ENCODE data around the gene SREK1. TPM values are rescaled to one million over a fixed set of nuclear protein-coding genes. Genes with fewer than 3 reads are reported as not detected.

SREK1 gene
- total RNA-seq, 2 donors from 2014 or later, result 118 to 134 TPM

- H3K4me3 ChIP-seq, result no peak overlapping the region
- no peaks in the 10 kb centered on the region for H3K27me3 ChIP-seq
- intact Hi-C loops (cut with DNase I), result no loop called here
- no peaks in the 10 kb centered on the region for H3K9me3 ChIP-seq
- WGBS, 2 donors, result 78 to 94% methylated on average over 1 of the region's 1 CpG
- TF ChIP-seq CTCF (IDR thresholded peaks at IDR 0.05), result no peak
- no peak for TF ChIP-seq POLR2A (IDR thresholded peaks at IDR 0.05)
- DNase-seq, result no peak
- H3K27ac ChIP-seq, result no peak overlapping the region
- ATAC-seq, result no peak
- H3K4me1 ChIP-seq, result no peaks in the 10 kb centered on the region
- H3K36me3 ChIP-seq (replicated peaks in 1 of 2; ENCODE audit: insufficient read depth in 1 of 2, low read depth in 2 of 2), result peaks cover 11 to 19% of the 10 kb centered on the region in 2 donors
Observed at GRCh38 chr5:66179297-66180051, 35.4 kb downstream of the SREK1 start.

GRCh38 chr5:66180282-66181155 lies 36.4 kb downstream of the SREK1 start:
- DNase-seq (no peak), ATAC-seq (no peak)
- H3K4me3 ChIP-seq, result no peak overlapping the region
- intact Hi-C loops (cut with DNase I), result no loop called here
- no peaks in the 10 kb centered on the region for H3K9me3 ChIP-seq
- peaks cover 11 to 19% of the 10 kb centered on the region in 2 donors for H3K36me3 ChIP-seq (replicated peaks in 1 of 2; ENCODE audit: insufficient read depth in 1 of 2, low read depth in 2 of 2)
- TF ChIP-seq CTCF (IDR thresholded peaks at IDR 0.05) (no peak), POLR2A (IDR thresholded peaks at IDR 0.05) (no peak)
- WGBS, 2 donors, result 89 to 91% methylated on average over 3 of the region's 3 CpGs
- no peak overlapping the region for H3K27ac ChIP-seq
- no peaks in the 10 kb centered on the region for H3K4me1 ChIP-seq
- no peaks in the 10 kb centered on the region for H3K27me3 ChIP-seq

GRCh38 chr5:66186108-66186507 lies 42.0 kb downstream of the SREK1 start:
- no peak overlapping the region for H3K4me3 ChIP-seq
- H3K36me3 ChIP-seq (replicated peaks in 1 of 2; ENCODE audit: insufficient read depth in 1 of 2, low read depth in 2 of 2), result no peaks in the 10 kb centered on the region
- intact Hi-C loops (cut with DNase I), result no loop called here
- H3K27ac ChIP-seq, result no peak overlapping the region
- TF ChIP-seq CTCF (IDR thresholded peaks at IDR 0.05) (no peak), POLR2A (IDR thresholded peaks at IDR 0.05) (no peak)
- no peaks in the 10 kb centered on the region for H3K9me3 ChIP-seq
- ATAC-seq (no peak), DNase-seq (no peak)
- WGBS, 2 donors, result 69 to 83% methylated on average over 3 of the region's 3 CpGs
- no peaks in the 10 kb centered on the region for H3K27me3 ChIP-seq
- no peaks in the 10 kb centered on the region for H3K4me1 ChIP-seq

GRCh38 chr5:66193419-66193818 lies 49.3 kb downstream of the SREK1 start:
- DNase-seq, result no peak
- no peak for TF ChIP-seq POLR2A (IDR thresholded peaks at IDR 0.05)
- TF ChIP-seq CTCF (IDR thresholded peaks at IDR 0.05), result no peak
- Histone ChIP-seq H3K4me3 (no peak overlapping the region), H3K4me1 (no peaks in the 10 kb centered on the region), H3K9me3 (no peaks in the 10 kb centered on the region), H3K27ac (no peak overlapping the region), H3K36me3 (replicated peaks in 1 of 2; ENCODE audit: insufficient read depth in 1 of 2, low read depth in 2 of 2) (no peaks in the 10 kb centered on the region), H3K27me3 (no peaks in the 10 kb centered on the region)
- no peak for ATAC-seq
- intact Hi-C loops (cut with DNase I), result no loop called here

All from body of pancreas (tissue), 4 donors.